Upper lobe of left lung (tissue), 6 donors: ENCODE data around the gene RILPL1. TPM values are rescaled to one million over a fixed set of nuclear protein-coding genes. Genes with fewer than 3 reads are reported as not detected.
"Not testable (repeated sequence)": the region's sequence is repeated elsewhere in the genome, so short reads cannot be mapped to it uniquely, and the experiment has no call there.

Source experiments
- ATAC-seq, 2 donors: fragments of 200-7000 bp; cut with Tn5 transposase; one replicate each; pipeline ENCODE4 v1.9.1; 2022; ENCODE audit warnings: mild to moderate bottlenecking in 2 of 2, moderate library complexity in 2 of 2; ENCODE audit not compliant: low FRiP score in 2 of 2
- DNase-seq, 2 donors: peaks; one replicate each; pipeline ENCODE4 v3.0.0-alpha.2; 2019 to 2020
- H3K27ac ChIP-seq, 4 donors: fragments of 200-600 bp; sonication (generic); one replicate each; pipeline ENCODE4 v1.5.1; 2016 to 2019
- H3K27me3 ChIP-seq, 4 donors: fragments of 200-600 bp; sonication (generic); one replicate each; pipeline ENCODE4 v1.5.1; 2017 to 2019
- H3K36me3 ChIP-seq, 4 donors: fragments of 200-600 bp; sonication (generic); one replicate each; pipeline ENCODE4 v1.5.1; 2016 to 2019
- H3K4me1 ChIP-seq, 4 donors: fragments of 200-600 bp; sonication (generic); one replicate each; pipeline ENCODE4 v1.5.1; 2018 to 2019
- H3K4me3 ChIP-seq, 4 donors: fragments of 200-600 bp; sonication (generic); one replicate each; pipeline ENCODE4 v1.5.1; 2017 to 2019; ENCODE audit warnings: mild to moderate bottlenecking in 2 of 4, moderate library complexity in 1 of 4
- H3K9me3 ChIP-seq, 4 donors: fragments of 200-600 bp; sonication (generic); one replicate each; pipeline ENCODE4 v1.5.1; 2018 to 2019
- CTCF ChIP-seq, 6 experiments: fragments of 450-650 bp in 4 of 6; fragments of 200-600 bp in 2 of 6; sonication (generic) in 2 of 6; IDR thresholded peaks; one replicate each; pipeline ENCODE4 v1.5.1; 2016 to 2019; ENCODE audit warnings: antibody characterized with exemption in 6 of 6
- EP300 ChIP-seq, 4 donors: sonication (generic); formaldehyde crosslinking; IDR thresholded peaks; one replicate each; pipeline ENCODE4 v1.5.1; 2017; ENCODE audit warnings: antibody characterized with exemption in 4 of 4, control low read depth in 2 of 4
- POLR2A ChIP-seq, 4 donors: fragments of 450-650 bp; IDR thresholded peaks; one replicate each; pipeline ENCODE4 v1.5.1; 2016 to 2017; ENCODE audit warnings: antibody characterized with exemption in 4 of 4, mild to moderate bottlenecking in 2 of 4
- POLR2AphosphoS5 ChIP-seq, 2 donors: sonication (generic); formaldehyde crosslinking; IDR thresholded peaks; one replicate each; pipeline ENCODE4 v1.5.1; 2017; ENCODE audit warnings: antibody characterized with exemption in 2 of 2
- WGBS, 2 donors: methylation state at CpG; one replicate each; pipeline ENCODE4 v1.1.5; 2017 to 2018; 5-methylcytosine and 5-hydroxymethylcytosine counted together
- total RNA-seq, 6 donors: library from RNA; depleted of rRNA in 4 of 6; stranded (reverse); fragments of >200 nt in 4 of 6; gene quantifications; one replicate each; pipeline versions ENCODE4 v1.1.0 to v1.2.1, GENCODE V29; 2016 to 2021
- donor health status: DM: no; HTN: no; CAD: no; lungs with moderate emphysema.
- donor health status: DM: no; HTN: yes; CAD: no; lungs with severe emphysema.

Gene RILPL1
- total RNA-seq, 6 donors from 2014 or later = 10.3 to 60.8 (median 18.6) TPM

GRCh38 chr12:123550700-123551099 is 17.2 kb upstream of the RILPL1 start:
- ATAC-seq (no peak), DNase-seq (no peak)
- Histone ChIP-seq H3K36me3 (no peaks in the 10 kb centered on the region), H3K27me3 (no peaks in the 10 kb centered on the region), H3K27ac (no peak overlapping the region), H3K9me3 (no peaks in the 10 kb centered on the region), H3K4me1 (no peaks in the 10 kb centered on the region), H3K4me3 (no peak overlapping the region)
- TF ChIP-seq EP300 (IDR thresholded peaks at IDR 0.05) = no peak
- TF ChIP-seq CTCF (IDR thresholded peaks at IDR 0.05) = no peak
- no peak for TF ChIP-seq POLR2A (IDR thresholded peaks at IDR 0.05)
- no peak for TF ChIP-seq POLR2AphosphoS5 (IDR thresholded peaks at IDR 0.05)
- WGBS, 2 donors = 73 to 93% methylated on average over 2 of the region's 2 CpGs

- no peak overlapping the region for H3K27ac ChIP-seq
- H3K36me3 ChIP-seq = no peaks in the 10 kb centered on the region
- WGBS, 2 donors = 62 to 63% methylated on average over 3 of the region's 3 CpGs
- H3K4me3 ChIP-seq = no peak overlapping the region
- H3K27me3 ChIP-seq = no peaks in the 10 kb centered on the region
- no peaks in the 10 kb centered on the region for H3K4me1 ChIP-seq
- no peak for ATAC-seq
- TF ChIP-seq EP300 (IDR thresholded peaks at IDR 0.05) = no peak
- no peak for TF ChIP-seq POLR2AphosphoS5 (IDR thresholded peaks at IDR 0.05)
- TF ChIP-seq POLR2A (IDR thresholded peaks at IDR 0.05) = no peak
- no peak for TF ChIP-seq CTCF (IDR thresholded peaks at IDR 0.05)
- no peaks in the 10 kb centered on the region for H3K9me3 ChIP-seq
- DNase-seq = no peak
These were observed 14.6 kb upstream of the RILPL1 start for GRCh38 chr12:123548107-123548506.

GRCh38 chr12:123546281-123546680 is 12.8 kb upstream of the RILPL1 start:
- Histone ChIP-seq H3K4me1 (no peaks in the 10 kb centered on the region), H3K27ac (no peak overlapping the region), H3K27me3 (no peaks in the 10 kb centered on the region), H3K36me3 (no peaks in the 10 kb centered on the region), H3K4me3 (no peak overlapping the region), H3K9me3 (no peaks in the 10 kb centered on the region)
- no peak for DNase-seq
- no peak for ATAC-seq
- TF ChIP-seq EP300 (IDR thresholded peaks at IDR 0.05) (no peak), CTCF (IDR thresholded peaks at IDR 0.05) (no peak), POLR2A (IDR thresholded peaks at IDR 0.05) (no peak), POLR2AphosphoS5 (IDR thresholded peaks at IDR 0.05) (no peak)

GRCh38 chr12:123543541-123543940 is 10.0 kb upstream of the RILPL1 start:
- Histone ChIP-seq H3K27me3 (no peaks in the 10 kb centered on the region), H3K36me3 (no peaks in the 10 kb centered on the region), H3K9me3 (no peaks in the 10 kb centered on the region), H3K27ac (no peak overlapping the region), H3K4me1 (no peaks in the 10 kb centered on the region), H3K4me3 (no peak overlapping the region)
- no peak for DNase-seq
- WGBS, 2 donors = 92 to 100% methylated on average over 1 to 4 of the region's 4 CpGs
- TF ChIP-seq EP300 (IDR thresholded peaks at IDR 0.05) = no peak
- no peak for TF ChIP-seq CTCF (IDR thresholded peaks at IDR 0.05)
- no peak for TF ChIP-seq POLR2AphosphoS5 (IDR thresholded peaks at IDR 0.05)
- TF ChIP-seq POLR2A (IDR thresholded peaks at IDR 0.05) = no peak
- ATAC-seq = no peak

GRCh38 chr12:123540899-123541662 is 7.6 kb upstream of the RILPL1 start:
- no peak for TF ChIP-seq POLR2A (IDR thresholded peaks at IDR 0.05)
- TF ChIP-seq EP300 (IDR thresholded peaks at IDR 0.05) = no peak
- TF ChIP-seq CTCF (IDR thresholded peaks at IDR 0.05) = no peak
- TF ChIP-seq POLR2AphosphoS5 (IDR thresholded peaks at IDR 0.05) = no peak
- H3K9me3 ChIP-seq = no peaks in the 10 kb centered on the region

GRCh38 chr12:123535952-123536351 is 2.4 kb upstream of the RILPL1 start:
- 82 to 89% methylated on average over 11 of the region's 11 CpGs for WGBS, 2 donors
- H3K4me1 ChIP-seq = peaks cover 21 to 28% (median 25%) of the 10 kb centered on the region in 4 donors
- ATAC-seq, H3K4me3 ChIP-seq, H3K27ac ChIP-seq, H3K36me3 ChIP-seq, DNase-seq, H3K9me3 ChIP-seq, H3K27me3 ChIP-seq: not testable (repeated sequence)

More at GRCh38 chr12:123540899-123541662, 7.6 kb upstream of the RILPL1 start:
- Histone ChIP-seq H3K4me1 (no peaks in the 10 kb centered on the region), H3K27ac (no peak overlapping the region), H3K36me3 (no peaks in the 10 kb centered on the region), H3K4me3 (no peak overlapping the region), H3K27me3 (no peaks in the 10 kb centered on the region)
- DNase-seq (no peak), ATAC-seq (no peak)
- 86 to 87% methylated on average over 14 to 15 of the region's 15 CpGs for WGBS, 2 donors
